HG03342 (cell line): ENCODE data around the gene SMIM7.
A peak's percentile ranks its signal among the peaks of the same experiment; 100 is the strongest.
"Not testable (repeated sequence)": the region's sequence is repeated elsewhere in the genome, so short reads cannot be mapped to it uniquely, and the experiment has no call there.

Experiments
- ATAC-seq: cut with Tn5 transposase; IDR thresholded peaks from one replicate; pipeline ENCODE4 v1.9.1; 2021; ENCODE audit warnings: mild to moderate bottlenecking, moderate library complexity; ENCODE audit not compliant: unreplicated experiment

The SMIM7 gene

DNA sequence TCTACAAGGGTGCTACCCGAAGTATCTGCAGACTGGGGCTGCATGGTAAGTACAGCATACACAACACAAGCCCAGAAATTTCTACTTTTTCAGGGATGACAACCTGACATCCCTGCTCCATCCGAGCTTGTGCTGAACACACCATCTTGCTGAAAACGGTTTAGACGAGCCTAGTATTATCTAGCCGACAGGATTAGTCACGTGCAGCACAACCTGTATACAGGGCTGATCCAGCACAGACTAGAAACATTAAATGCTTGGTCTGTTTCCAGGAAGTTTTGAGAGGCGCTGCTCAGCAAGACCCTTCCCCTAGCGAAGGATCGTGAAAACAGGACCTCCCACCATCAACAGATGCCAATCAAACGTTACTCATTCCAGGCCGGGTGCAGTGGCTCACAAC lies 4.2 kb downstream of the SMIM7 start:
- no peak for ATAC-seq

GRCh38 chr19:16654627-16655026 lies 5.3 kb downstream of the SMIM7 start:
- no peak for ATAC-seq

GRCh38 chr19:16654140-16654539 lies 5.8 kb downstream of the SMIM7 start:
- ATAC-seq, result no peak

DNA sequence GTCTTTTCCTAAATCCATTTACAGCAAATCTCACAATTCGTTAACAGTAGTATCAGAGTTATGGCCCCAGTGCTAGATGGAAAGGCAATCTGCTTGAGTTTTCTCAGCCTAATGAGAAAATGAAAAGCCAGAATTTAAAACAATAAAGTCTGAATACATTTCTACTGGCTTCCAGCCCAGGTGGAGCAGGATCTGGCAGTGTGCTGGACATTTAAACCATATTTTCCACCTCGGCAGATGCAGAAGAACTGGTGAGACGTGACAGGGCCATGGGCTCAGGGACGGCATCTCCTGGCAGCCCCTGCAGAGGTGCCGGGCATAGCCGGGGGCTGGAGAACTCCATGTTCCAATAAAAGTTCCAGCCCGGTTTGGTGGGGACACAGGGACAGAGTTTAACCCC lies 7.1 kb downstream of the SMIM7 start:
- ATAC-seq, result no peak

DNA sequence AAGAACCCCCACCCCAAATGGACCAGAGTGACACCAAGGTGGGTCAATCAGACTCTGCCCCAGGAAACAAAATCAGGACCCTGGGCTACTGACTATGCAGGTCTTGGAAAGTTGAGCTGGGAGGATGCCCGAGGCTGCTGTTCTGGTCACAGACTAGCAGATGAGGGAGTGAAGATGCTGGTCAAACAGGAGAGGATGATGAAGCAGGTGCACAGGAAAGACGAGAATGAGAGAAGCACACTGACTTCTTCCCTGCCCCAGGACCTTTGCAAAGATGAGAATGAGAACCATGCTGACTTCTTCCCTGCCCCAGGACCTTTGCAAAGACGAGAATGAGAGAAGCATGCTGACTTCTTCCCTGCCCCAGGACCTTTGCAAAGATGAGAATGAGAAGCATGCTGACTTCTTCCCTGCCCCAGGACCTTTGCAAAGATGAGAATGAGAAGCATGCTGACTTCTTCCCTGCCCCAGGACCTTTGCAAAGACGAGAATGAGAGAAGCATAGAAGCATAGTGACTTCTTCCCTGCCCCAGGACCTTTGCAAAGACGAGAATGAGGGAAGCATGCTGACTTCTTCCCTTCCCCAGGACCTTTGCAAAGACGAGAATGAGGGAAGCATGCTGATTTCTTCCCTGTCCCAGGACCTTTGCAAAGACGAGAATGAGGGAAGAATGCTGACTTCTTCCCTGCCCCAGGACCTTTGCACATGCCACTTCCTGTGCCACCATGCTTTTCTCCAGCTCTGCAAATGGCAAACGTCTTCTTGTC lies 8.3 kb downstream of the SMIM7 start:
- ATAC-seq, result not testable (repeated sequence)

- ATAC-seq, result no peak
These were observed 9.1 kb downstream of the SMIM7 start for GRCh38 chr19:16650821-16651220.

DNA sequence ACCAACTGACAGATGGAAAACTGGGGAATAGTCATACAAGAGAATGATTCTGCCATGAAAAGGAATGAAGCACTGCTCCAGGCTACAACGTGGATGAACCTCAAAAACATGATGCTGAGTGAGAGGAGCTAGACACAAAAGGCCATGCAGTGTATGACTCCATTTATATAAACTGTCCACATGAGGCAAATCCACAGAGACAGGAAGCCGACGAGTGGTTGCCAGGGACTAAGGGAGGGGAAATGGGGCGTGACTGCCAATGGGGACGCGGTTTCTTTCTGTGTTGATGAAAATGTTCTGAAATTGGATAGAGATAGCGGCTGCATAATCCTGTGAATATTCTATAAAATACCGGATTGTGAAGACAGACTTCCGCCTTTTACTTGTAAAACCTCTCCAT lies 10.2 kb downstream of the SMIM7 start:
- no peak for ATAC-seq

- no peak for ATAC-seq
These were observed 14.8 kb downstream of the SMIM7 start for GRCh38 chr19:16645140-16645539.

- no peak for ATAC-seq
These were observed 18.2 kb downstream of the SMIM7 start for GRCh38 chr19:16641695-16642094.

GRCh38 chr19:16640951-16641350 lies 19.0 kb downstream of the SMIM7 start:
- ATAC-seq, result no peak

DNA sequence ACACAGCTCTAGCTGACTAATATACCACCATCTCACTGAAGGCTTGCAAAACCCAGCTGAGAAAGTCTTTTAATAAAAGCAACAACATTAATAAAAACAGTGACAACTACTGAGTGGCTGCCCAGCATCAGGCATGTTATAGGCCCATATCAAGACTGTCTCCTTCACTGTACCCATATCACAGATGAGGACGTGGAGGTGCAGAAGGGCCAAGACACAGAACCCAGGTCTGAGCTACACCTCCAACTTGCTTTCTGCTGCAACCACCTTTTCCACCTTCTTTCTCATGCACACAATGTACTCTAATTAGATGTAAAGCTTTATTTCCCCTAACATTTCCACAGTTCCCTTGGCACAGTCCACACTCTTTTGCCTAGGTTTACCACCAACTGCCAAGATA lies 21.3 kb downstream of the SMIM7 start:
- ATAC-seq, result no peak

- ATAC-seq, result no peak
These were observed 22.4 kb downstream of the SMIM7 start for GRCh38 chr19:16637535-16637934.

DNA sequence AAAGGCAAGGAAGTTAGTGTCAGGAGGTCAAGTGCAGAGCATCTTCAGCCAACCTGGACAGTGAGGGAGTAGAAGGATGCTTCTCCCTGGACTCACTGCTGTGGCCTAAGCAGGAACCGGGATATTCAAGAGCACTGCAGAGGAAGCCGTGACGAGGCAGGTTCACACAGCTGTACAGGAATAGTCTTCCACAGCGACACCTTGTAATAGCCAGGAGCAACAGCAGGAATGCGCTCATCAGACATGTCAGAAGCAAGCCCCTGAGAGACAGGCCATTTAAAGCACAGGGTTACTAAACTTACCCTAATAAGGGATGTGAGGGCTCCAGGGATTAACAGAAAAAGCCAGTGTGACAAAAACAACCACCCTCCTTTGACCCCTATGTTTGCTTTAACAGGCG lies 28.5 kb downstream of the SMIM7 start:
- no peak for ATAC-seq

- ATAC-seq, result no peak
These were observed 30.8 kb downstream of the SMIM7 start for GRCh38 chr19:16628984-16629691.

GRCh38 chr19:16628183-16628983 lies 31.6 kb downstream of the SMIM7 start, which contains the start of gene MED26:
MED26 (minus strand) TSS chr19:16628204; CDS start chr19:16627943, 261 bp downstream.
- ATAC-seq, result peak; percentile 83

DNA sequence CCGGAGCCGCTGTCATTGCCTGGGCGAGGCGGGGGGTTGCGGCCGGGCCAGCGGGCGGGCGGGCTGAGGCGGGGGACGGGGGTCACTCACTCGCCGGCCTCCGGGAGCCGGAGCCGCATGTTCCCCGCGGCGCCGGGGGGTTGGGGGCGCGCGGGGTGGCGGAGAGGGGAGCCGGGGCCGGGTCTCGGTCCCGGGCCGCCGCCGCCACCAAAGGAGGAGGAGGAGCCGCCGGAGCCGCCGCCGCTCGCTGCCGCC lies 32.1 kb downstream of the SMIM7 start:
- ATAC-seq, result no peak

- ATAC-seq, result no peak
These were observed 32.6 kb downstream of the SMIM7 start for GRCh38 chr19:16627193-16627927.

DNA sequence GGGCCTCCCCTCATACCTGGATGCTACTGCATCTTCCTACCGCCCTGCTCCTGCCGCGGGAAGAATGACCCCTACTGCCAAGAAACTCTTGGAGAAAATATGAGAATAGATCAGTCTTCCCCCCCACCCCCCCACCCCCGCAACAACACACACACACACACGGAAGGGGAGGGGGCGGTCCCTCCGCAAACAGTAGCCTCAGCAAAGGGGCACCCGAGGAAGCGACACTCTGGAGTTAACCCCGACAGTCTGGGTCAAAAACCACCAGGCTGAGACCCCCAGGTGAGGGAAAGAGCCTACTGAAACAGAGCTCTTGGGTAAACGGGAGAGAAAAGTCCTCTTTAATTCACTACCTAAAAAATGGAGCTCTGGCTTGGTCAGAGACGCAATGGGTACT lies 33.1 kb downstream of the SMIM7 start:
- no peak for ATAC-seq

DNA sequence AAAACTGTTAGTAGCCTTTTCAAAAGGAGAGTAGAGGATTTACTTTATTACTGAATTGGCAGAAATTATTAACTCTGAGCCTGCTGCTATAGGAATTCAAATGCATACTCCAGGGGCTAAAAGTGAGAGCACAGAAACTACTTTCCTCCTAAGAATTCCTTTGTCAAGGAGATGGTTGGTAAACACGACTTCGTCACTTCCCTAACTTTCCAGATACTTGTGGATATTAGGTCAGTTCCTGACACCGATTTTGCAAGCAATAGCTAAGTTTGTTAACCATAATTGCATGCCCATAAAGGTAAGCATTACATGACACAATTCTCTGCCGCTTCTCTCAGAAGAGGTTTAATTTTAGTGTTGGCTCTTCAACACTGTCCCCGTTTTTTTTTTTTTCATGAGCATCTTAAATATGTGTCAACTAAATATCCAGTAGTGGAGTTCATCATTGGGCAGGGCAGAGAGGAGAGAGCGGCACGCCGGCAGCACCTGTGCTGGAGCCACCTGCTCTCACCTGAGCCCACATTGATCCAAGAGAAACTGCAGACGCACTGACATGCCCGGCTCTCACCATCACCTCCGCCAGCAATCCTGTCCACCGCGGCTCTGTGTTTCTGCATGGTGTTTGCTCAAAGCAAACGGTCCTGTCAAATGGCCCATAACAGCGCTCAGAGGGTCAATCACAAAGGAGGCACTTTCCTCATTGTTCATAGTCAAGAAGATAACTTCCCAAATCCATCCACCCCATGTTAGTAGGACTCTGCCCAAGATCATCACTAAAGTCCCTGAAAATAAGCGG lies 34.6 kb downstream of the SMIM7 start:
- ATAC-seq, result no peak

DNA sequence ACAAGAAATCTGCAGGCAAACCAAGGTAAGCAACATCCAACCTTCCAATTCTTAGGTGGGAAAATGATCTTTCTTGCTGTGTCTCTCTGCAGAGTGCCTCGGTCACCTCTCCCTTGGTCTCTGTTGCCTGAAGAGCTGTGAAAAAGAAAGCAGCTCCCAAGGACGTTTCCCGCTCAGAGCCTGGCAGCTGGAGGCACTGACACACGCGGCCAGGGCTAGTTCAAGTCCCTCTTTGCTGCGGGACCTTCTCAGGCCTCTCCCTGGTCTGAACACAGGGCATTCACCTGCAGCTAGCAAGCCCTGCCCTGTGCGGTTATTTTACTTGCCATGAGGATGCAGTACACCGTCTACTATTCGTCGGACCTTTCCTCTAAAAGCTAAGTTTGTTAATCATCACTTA lies 35.7 kb downstream of the SMIM7 start:
- no peak for ATAC-seq
